ENCODE data around the gene RNASE9.
"Not testable (repeated sequence)": the region's sequence is repeated elsewhere in the genome, so short reads cannot be mapped to it uniquely, and the experiment has no call there.

The RNASE9 gene

DNA sequence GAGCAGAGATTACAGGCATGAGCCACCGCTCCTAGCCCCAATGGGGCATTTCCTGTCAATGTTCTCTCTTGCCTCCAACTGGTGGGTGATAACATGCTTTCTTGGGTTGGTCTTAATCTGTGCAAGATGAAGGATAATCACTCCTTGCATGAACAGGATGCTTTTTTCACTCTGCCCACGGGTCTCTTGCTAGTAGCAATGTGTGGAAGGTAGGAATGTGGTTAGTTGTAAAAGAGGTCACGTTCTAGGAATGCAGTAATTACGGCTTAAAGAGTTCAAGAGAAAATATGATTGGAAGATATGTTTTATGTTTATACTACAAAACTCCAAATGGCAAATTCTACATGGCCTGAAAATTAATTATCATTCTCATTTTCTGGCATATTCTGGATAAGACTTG is 45.0 kb downstream of the RNASE9 start:
- DNase-seq (ENCODE audit: low spot score) = no peak

DNA sequence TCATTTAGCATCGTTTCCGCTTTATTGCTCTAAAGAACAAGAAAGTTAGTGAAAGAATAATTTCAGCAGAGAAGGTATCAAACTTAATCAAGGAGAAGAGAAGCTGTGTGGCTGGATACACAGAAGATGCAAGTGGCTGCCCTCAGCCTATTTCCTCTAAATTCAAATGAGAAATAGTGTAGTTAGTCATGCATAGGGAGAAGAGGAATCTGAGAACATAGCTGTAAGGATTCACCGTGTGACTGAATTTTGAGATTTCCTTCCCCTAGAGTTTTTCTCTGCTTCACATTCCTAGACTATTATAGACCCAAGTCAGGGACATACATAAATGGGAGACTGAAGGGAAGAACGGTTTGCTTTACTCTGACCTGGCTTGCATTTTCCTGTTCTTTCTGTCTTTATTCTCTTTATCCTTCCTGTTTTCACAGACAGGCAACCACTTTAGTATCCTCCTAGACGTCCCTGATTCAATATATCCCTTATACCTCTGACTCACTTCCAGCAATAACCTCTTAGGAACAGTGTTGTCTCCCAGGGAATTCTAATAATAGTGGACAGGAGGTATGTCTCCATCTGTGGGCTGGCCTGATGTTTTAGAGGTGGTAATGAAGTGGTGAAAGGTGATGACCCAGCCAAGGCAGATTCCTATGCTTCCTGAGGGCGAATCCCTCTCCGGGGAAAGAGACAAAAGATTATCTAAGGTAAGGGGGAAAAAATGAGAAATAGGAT is 48.5 kb downstream of the RNASE9 start:
- DNase-seq (ENCODE audit: low spot score) = no peak

GRCh38 chr14:20508367-20508766 is 52.5 kb downstream of the RNASE9 start:
- DNase-seq (ENCODE audit: low spot score) = no peak

- DNase-seq (ENCODE audit: low spot score) = not testable (repeated sequence)
Measured at GRCh38 chr14:20507537-20507936, 53.3 kb downstream of the RNASE9 start.

- DNase-seq (ENCODE audit: low spot score) = not testable (repeated sequence)
Measured at GRCh38 chr14:20506752-20507151, 54.1 kb downstream of the RNASE9 start.

DNA sequence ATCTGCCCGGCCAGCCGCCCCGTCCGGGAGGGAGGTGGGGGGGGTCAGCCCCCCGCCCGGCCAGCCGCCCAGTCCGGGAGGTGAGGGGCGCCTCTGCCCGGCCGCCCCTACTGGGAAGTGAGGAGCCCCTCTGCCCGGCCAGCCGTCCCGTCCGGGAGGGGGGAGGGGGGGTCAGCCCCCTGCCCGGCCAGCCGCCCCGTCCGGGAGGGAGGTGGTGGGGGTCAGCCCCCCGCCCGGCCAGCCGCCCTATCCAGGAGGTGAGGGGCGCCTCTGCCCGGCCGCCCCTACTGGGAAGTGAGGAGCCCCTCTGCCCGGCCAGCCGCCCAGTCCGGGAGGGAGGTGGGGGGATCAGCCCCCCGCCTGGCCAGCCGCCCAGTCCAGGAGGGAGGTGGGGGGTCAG is 54.6 kb downstream of the RNASE9 start:
- not testable (repeated sequence) for DNase-seq (ENCODE audit: low spot score)

All from globus pallidus (tissue), 1 donor.